K562 (cell line): Measurements from ENCODE around the gene NEU1. TPM values are rescaled to one million over a fixed set of nuclear protein-coding genes. Genes with fewer than 3 reads are reported as not detected.

ENCODE experiments used
- ATAC-seq: fragments of 200-7000 bp; cut with Tn5 transposase; 3 replicates; pipeline ENCODE4 v1.9.1; 2020; ENCODE audit warnings: moderate library complexity
- BruUV-seq: library from RNA; stranded (reverse); fragments of 400-500 nt; replicated peaks from 2 replicates; lab custom pipeline; 2021; lab: Mats Ljungman, UMichigan
- CTCF ChIA-PET: fragments of 300-600 bp; formaldehyde crosslinking; extraction: SDS; loops from one replicate; lab custom pipeline; 2021; ENCODE audit warnings: low intra/inter-chr PET ratio; lab: Yijun Ruan, JAX
- POLR2A ChIA-PET: fragments of 300-600, 350-650 bp; sonication (Branson Sonifier 250); formaldehyde crosslinking; extraction: SDS; loops from one replicate; lab custom pipeline; 2021; ENCODE audit warnings: antibody characterized with exemption, inconsistent platforms; lab: Yijun Ruan, JAX
- DNase-seq, 4 experiments: peaks; one replicate each; pipeline versions ENCODE4 v3.0.0 to v3.0.0-alpha.2; 2011 to 2018; ENCODE audit warnings: low spot score in 3 of 4, mixed read lengths in 3 of 4; ENCODE audit errors: extremely low read depth in 1 of 4
- FAIRE-seq: peaks from 2 replicates; lab custom pipeline; 2011; peaks lifted over from hg19 to GRCh38; lab: Jason Lieb, UNC
- H2AFZ ChIP-seq: 2 replicates; pipeline ENCODE4 v1.6.0; 2011; ENCODE audit warnings: low read depth, low read length, control low read depth, inconsistent platforms
- H3K27ac ChIP-seq: fragments of 200-600 bp; 3 replicates; pipeline ENCODE4 v1.8.0; 2011; ENCODE audit warnings: low read depth, mild to moderate bottlenecking, control low read depth, inconsistent platforms, low read length, moderate library complexity, mixed read lengths; ENCODE audit errors: extremely low read depth
- H3K27me3 ChIP-seq, 2 experiments: fragments of 300-600 bp in 1 of 2; 2 replicates in 1 of 2; 3 replicates in 1 of 2; pipeline versions ENCODE4 v1.6.0 to v1.8.0; 2011; ENCODE audit warnings: inconsistent platforms in 2 of 2, low read length in 2 of 2, mild to moderate bottlenecking in 1 of 2, mixed read lengths in 1 of 2, moderate library complexity in 1 of 2; ENCODE audit not compliant: control insufficient read depth in 2 of 2, insufficient read depth in 2 of 2
- H3K36me3 ChIP-seq: fragments of 300-600 bp; 3 replicates; pipeline ENCODE4 v1.8.0; 2011; ENCODE audit warnings: mild to moderate bottlenecking, low read length, inconsistent platforms; ENCODE audit not compliant: control insufficient read depth, insufficient read depth
- H3K4me1 ChIP-seq, 2 experiments: fragments of 200-600 bp in 1 of 2; replicated peaks in 1 of 2; 2 replicates in 1 of 2; 3 replicates in 1 of 2; pipeline versions ENCODE4 v1.5.1 to v1.8.0; 2011; ENCODE audit warnings: inconsistent platforms in 2 of 2, low read length in 2 of 2, mild to moderate bottlenecking in 1 of 2, mixed read lengths in 1 of 2, moderate library complexity in 1 of 2; ENCODE audit not compliant: control insufficient read depth in 2 of 2, insufficient read depth in 2 of 2
- H3K4me2 ChIP-seq: 2 replicates; pipeline ENCODE4 v1.6.1; 2011; ENCODE audit warnings: low read length, control low read depth, inconsistent platforms, mixed read lengths; ENCODE audit not compliant: insufficient read depth
- H3K4me3 ChIP-seq: fragments of 200-600 bp; sonication (generic), shearing (Covaris generic); 2 replicates; pipeline ENCODE4 v1.5.1; 2016; ENCODE audit warnings: control low read depth, inconsistent platforms
- H3K79me2 ChIP-seq: fragments of 200-600 bp; 3 replicates; pipeline ENCODE4 v1.8.0; 2011; ENCODE audit warnings: low read length, inconsistent platforms; ENCODE audit not compliant: control insufficient read depth, insufficient read depth
- H3K9ac ChIP-seq, 2 experiments: 2 replicates each; pipeline versions ENCODE4 v1.6.0 to v1.6.1; 2011; ENCODE audit warnings: low read depth in 2 of 2, low read length in 2 of 2, control low read depth in 1 of 2, inconsistent platforms in 1 of 2, mild to moderate bottlenecking in 1 of 2, mixed read lengths in 1 of 2; ENCODE audit not compliant: insufficient read depth in 1 of 2
- H3K9me1 ChIP-seq: one replicate; pipeline ENCODE4 v1.6.0; 2011; ENCODE audit warnings: inconsistent platforms, mild to moderate bottlenecking, low read length, moderate library complexity; ENCODE audit not compliant: control insufficient read depth, insufficient read depth
- H3K9me3 ChIP-seq: replicated peaks from 2 replicates; pipeline ENCODE4 v1.5.1; 2011; ENCODE audit warnings: low read depth, low read length, inconsistent platforms; ENCODE audit not compliant: control insufficient read depth, insufficient read depth
- H4K20me1 ChIP-seq: replicated peaks from 2 replicates; pipeline ENCODE4 v1.6.1; 2011; ENCODE audit warnings: low read length, inconsistent platforms, mixed read lengths; ENCODE audit not compliant: control insufficient read depth, insufficient read depth
- ARID3B ChIP-seq: fragments of 250-450 bp; sonication (Bioruptor Pico); IDR thresholded peaks from 2 replicates; pipeline ENCODE4 v1.4.0; 2020; ENCODE audit warnings: borderline replicate concordance
- CBFB ChIP-seq: sonication (generic); formaldehyde crosslinking; IDR thresholded peaks from 2 replicates; pipeline ENCODE4 v1.4.0; 2020; ENCODE audit warnings: mild to moderate bottlenecking, missing genetic modification reagents
- DACH1 ChIP-seq: fragments of 450-650 bp; IDR thresholded peaks from 2 replicates; pipeline ENCODE4 v1.6.1; 2018; ENCODE audit not compliant: partially characterized antibody
- ETV1 ChIP-seq: fragments of 450-650 bp; conservative IDR thresholded peaks from 2 replicates; pipeline ENCODE4 v1.6.1; 2016; ENCODE audit warnings: missing genetic modification characterization, control low read depth, low read depth, missing compliant biosample characterization
- MCM3 ChIP-seq: fragments of 450-650 bp; IDR thresholded peaks from 2 replicates; pipeline ENCODE4 v1.6.1; 2016
- NR2C1 ChIP-seq, 2 experiments: fragments of 450-650 bp; IDR thresholded peaks; 2 replicates each; pipeline ENCODE4 v1.6.1; 2017; ENCODE audit warnings: mild to moderate bottlenecking in 2 of 2, antibody characterized with exemption in 1 of 2, inconsistent platforms in 1 of 2, missing compliant biosample characterization in 1 of 2, missing genetic modification characterization in 1 of 2
- PHF20 ChIP-seq: fragments of 450-650 bp; IDR thresholded peaks from 2 replicates; pipeline ENCODE4 v1.6.1; 2018; ENCODE audit not compliant: partially characterized antibody
- RBM15 ChIP-seq: fragments of 200-400 bp; formaldehyde crosslinking; IDR thresholded peaks from 2 replicates; pipeline ENCODE4 v1.6.1; 2018; ENCODE audit warnings: mild to moderate bottlenecking, low read length, moderate library complexity; ENCODE audit not compliant: insufficient read depth
- RBM25 ChIP-seq: fragments of 200-400 bp; formaldehyde crosslinking; IDR thresholded peaks from 2 replicates; pipeline ENCODE4 v1.6.1; 2018; ENCODE audit warnings: low read length, low read depth, moderate library complexity; ENCODE audit not compliant: severe bottlenecking
- TBP ChIP-seq: optimal IDR thresholded peaks from 2 replicates; pipeline ENCODE3; 2011; ENCODE audit warnings: low read depth, low read length, improper control_type of control experiment
- ZNF121 ChIP-seq: sonication (generic); formaldehyde crosslinking; conservative IDR thresholded peaks from 2 replicates; pipeline ENCODE4 v1.8.0; 2022; ENCODE audit warnings: missing genetic modification reagents
- ZNF41 ChIP-seq: fragments of 250-450 bp; sonication (Bioruptor Pico); conservative IDR thresholded peaks from 2 replicates; pipeline ENCODE4 v1.4.0; 2020; ENCODE audit warnings: mild to moderate bottlenecking
- ZNF57 ChIP-seq: fragments of 450-650 bp; formaldehyde crosslinking; IDR thresholded peaks from 2 replicates; pipeline ENCODE4 v1.4.0; 2020; ENCODE audit warnings: mild to moderate bottlenecking, moderate library complexity
- ZNF589 ChIP-seq: fragments of 200-800 bp; sonication (Bioruptor generic); IDR thresholded peaks from 2 replicates; pipeline ENCODE4 v1.6.1; 2016; ENCODE audit warnings: low read depth, missing genetic modification characterization, missing compliant biosample characterization
- WGBS: fragments of 100-300 bp; shearing (Covaris generic); methylation state at CpG from one replicate; pipeline ENCODE4 v1.1.6; 2016; ENCODE audit warnings: low coverage, mixed read lengths; ENCODE audit not compliant: insufficient coverage; ENCODE audit errors: missing lambda C conversion rate; 5-methylcytosine and 5-hydroxymethylcytosine counted together
- in situ Hi-C: fragments of 300-500 bp; cut with MboI; formaldehyde crosslinking; loops from 4 replicates; pipeline ENCODE4 v1.15.0; 2018; ENCODE audit warnings: inconsistent platforms, mixed read lengths
- intact Hi-C: fragments of 100-400 bp; cut with micrococcal nuclease; formaldehyde crosslinking; loops from 2 replicates; pipeline ENCODE4 v1.14.2; 2022
- polyA plus RNA-seq, 8 experiments: library from polyadenylated mRNA; depleted of rRNA in 4 of 8; stranded (reverse) in 5 of 8; unstranded in 3 of 8; fragments of >200 nt; fragmentation: Nextera tagmentation in 2 of 8; fragmentation: Illumina TruSeq in 1 of 8; extraction: Ambion mirVana in 2 of 8; extraction: Trizol in 1 of 8; gene quantifications; 2 replicates each; pipeline versions ENCODE4 v1.2.1 to v1.2.3, GENCODE V29; 2011 to 2014; ENCODE audit warnings: inconsistent platforms in 1 of 8, missing spikeins in 1 of 8
- total RNA-seq, 7 experiments: library from RNA; depleted of rRNA in 6 of 7; stranded (reverse); fragments of >200 nt in 6 of 7; fragmentation: Illumina TruSeq in 2 of 7; extraction: Trizol in 2 of 7; gene quantifications; 2 replicates each; pipeline versions ENCODE4 v1.2.1 to v1.2.3, GENCODE V29; 2011 to 2021; ENCODE audit warnings: low replicate concordance in 1 of 7

The NEU1 gene
- total and polyA plus RNA-seq, 9 of the 15 experiments (the other 6 are each of a cell fraction or from before 2014, with no cell fraction given) = 14.8 to 67.8 (median 51.0) TPM

GRCh38 chr6:31906122-31906521 lies 43.5 kb upstream of the NEU1 start:
- Histone ChIP-seq H3K27ac (no peak overlapping the region), H3K36me3 (no peaks in the 10 kb centered on the region), H3K9me3 (no peaks in the 10 kb centered on the region), H2AFZ (peak overlapping the region; percentile 34; the same call in 1 of the 2 replicates), H3K4me2 (no peak overlapping the region), H4K20me1 (no peaks in the 10 kb centered on the region), H3K4me1 (peaks cover 23 to 39% of the 10 kb centered on the region in 2 experiments), H3K9ac (peak overlapping the region in 1 of 2 experiments; percentile 76; a peak in 1 of 4 replicates), H3K9me1 (no peaks in the 10 kb centered on the region), H3K4me3 (no peak overlapping the region), H3K79me2 (peaks cover 3% of the 10 kb centered on the region), H3K27me3 (no peaks in the 10 kb centered on the region)
- TF ChIP-seq ZNF41 (no peak), PHF20 (no peak), NR2C1 (IDR thresholded peaks at IDR 0.05) (no peak), NR2C1 (tag; IDR thresholded peaks at IDR 0.05) (no peak), DACH1 (no peak)
- no peak for FAIRE-seq
- no TSS peak for BruUV-seq
- in situ Hi-C loops = no loop called here
- POLR2A ChIA-PET = interaction anchor here (0.6 to 1.4 kb wide), 4 partner anchors 12 to 242 kb away, joined by 3 to 7 read pairs (median 4); partner anchors contain the start of genes HSPA1A and HSPA1L
- no peak for DNase-seq
- 36% methylated on average over 4 of the region's 4 CpGs for WGBS
- CTCF ChIA-PET = no interaction called here
- ATAC-seq = no peak
- intact Hi-C loops = loop anchor here (10.0 kb wide), 1 partner anchor 289 kb away; the partner anchor contains the start of genes GPSM3 and PBX2

GRCh38 chr6:31905041-31905440 lies 42.4 kb upstream of the NEU1 start:
- Histone ChIP-seq H3K9me3 (no peaks in the 10 kb centered on the region), H3K27ac (no peak overlapping the region), H3K9ac (no peak overlapping the region), H3K9me1 (no peaks in the 10 kb centered on the region), H3K27me3 (no peaks in the 10 kb centered on the region), H3K36me3 (peaks cover 7% of the 10 kb centered on the region; the same call in 1 of the 3 replicates), H3K79me2 (peaks cover 11% of the 10 kb centered on the region), H3K4me2 (no peak overlapping the region), H3K4me3 (no peak overlapping the region), H2AFZ (no peak overlapping the region), H4K20me1 (no peaks in the 10 kb centered on the region), H3K4me1 (peaks cover 28 to 44% of the 10 kb centered on the region in 2 experiments)
- in situ Hi-C loops (no loop called here), intact Hi-C loops (loop anchor here (10.0 kb wide), 1 partner anchor 290 kb away; the partner anchor contains the start of genes GPSM3 and PBX2)
- CTCF ChIA-PET = no interaction called here
- DNase-seq = no peak
- ATAC-seq = no peak
- POLR2A ChIA-PET = no interaction called here
- no peak for FAIRE-seq
- 71% methylated on average over 1 of the region's 1 CpG for WGBS
- no TSS peak for BruUV-seq
- TF ChIP-seq MCM3 (no peak), ZNF57 (CRISPR knock-in tag) (no peak), CBFB (CRISPR knock-in tag) (no peak), TBP (no peak), RBM15 (no peak), ARID3B (CRISPR knock-in tag) (no peak), ZNF121 (CRISPR knock-in tag) (peak; percentile 75), RBM25 (peak; percentile 8), ETV1 (tag) (no peak), ZNF589 (CRISPR knock-in tag) (no peak)
